MM.1S (cell line): Measurements from ENCODE around the gene DCLRE1C.

Source experiments
- DNase-seq: peaks from one replicate; pipeline ENCODE4 v3.0.0-alpha.2; 2015
- H2AFZ ChIP-seq: fragments of 300-600 bp; sonication (generic); 2 replicates; pipeline ENCODE4 v1.6.0; 2016; ENCODE audit warnings: antibody characterized with exemption, low read length
- H3F3A ChIP-seq: fragments of 300-600 bp; sonication (generic); 2 replicates; pipeline ENCODE4 v1.6.1; 2016; ENCODE audit warnings: mild to moderate bottlenecking, antibody characterized with exemption, low read length, moderate library complexity, mixed read lengths; ENCODE audit not compliant: insufficient read depth
- H3K27ac ChIP-seq: fragments of 300-600 bp; sonication (generic); 2 replicates; pipeline ENCODE4 v1.5.1; 2016; ENCODE audit warnings: mild to moderate bottlenecking, low read length
- H3K27me3 ChIP-seq: fragments of 300-600 bp; sonication (generic); replicated peaks from 2 replicates; pipeline ENCODE4 v1.6.0; 2016; ENCODE audit warnings: low read length; ENCODE audit not compliant: insufficient read depth
- H3K36me3 ChIP-seq: fragments of 300-600 bp; sonication (generic); replicated peaks from 2 replicates; pipeline ENCODE4 v1.6.1; 2016; ENCODE audit warnings: mild to moderate bottlenecking, low read length, mixed read lengths; ENCODE audit not compliant: insufficient read depth
- H3K4me1 ChIP-seq: fragments of 300-600 bp; sonication (generic); 2 replicates; pipeline ENCODE4 v1.6.1; 2016; ENCODE audit warnings: low read length, mixed read lengths
- H3K4me2 ChIP-seq: fragments of 300-600 bp; sonication (generic); 2 replicates; pipeline ENCODE4 v1.6.0; 2016; ENCODE audit warnings: low read depth, low read length
- H3K4me3 ChIP-seq: fragments of 300-600 bp; sonication (generic); 2 replicates; pipeline ENCODE4 v1.5.1; 2016; ENCODE audit warnings: low read length, mixed read lengths
- H3K79me2 ChIP-seq: fragments of 300-600 bp; sonication (generic); 2 replicates; pipeline ENCODE4 v1.6.1; 2016; ENCODE audit warnings: mixed run types, low read length, mixed read lengths
- H3K9ac ChIP-seq: fragments of 300-600 bp; sonication (generic); 2 replicates; pipeline ENCODE4 v1.6.1; 2016; ENCODE audit warnings: low read length, mixed read lengths
- H3K9me2 ChIP-seq: fragments of 300-600 bp; sonication (generic); replicated peaks from 2 replicates; pipeline ENCODE4 v1.6.1; 2016; ENCODE audit warnings: mild to moderate bottlenecking, low read length, mixed read lengths; ENCODE audit not compliant: insufficient read depth
- H3K9me3 ChIP-seq: fragments of 300-600 bp; sonication (generic); replicated peaks from 2 replicates; pipeline ENCODE4 v1.6.1; 2016; ENCODE audit warnings: mild to moderate bottlenecking, low read length, mixed read lengths; ENCODE audit not compliant: insufficient read depth
- H4K20me1 ChIP-seq: fragments of 300-600 bp; sonication (generic); 2 replicates; pipeline ENCODE4 v1.6.1; 2016; ENCODE audit warnings: mild to moderate bottlenecking, low read length, moderate library complexity, mixed read lengths; ENCODE audit not compliant: insufficient read depth
- CTCF ChIP-seq: fragments of 300-600 bp; sonication (generic); IDR thresholded peaks from 2 replicates; pipeline ENCODE4 v1.5.1; 2016; ENCODE audit warnings: antibody characterized with exemption, low read length, mixed read lengths
- EZH2 ChIP-seq: fragments of 300-600 bp; sonication (generic); optimal IDR thresholded peaks from 2 replicates; pipeline ENCODE3; 2017; ENCODE audit warnings: low read depth, mild to moderate bottlenecking, antibody characterized with exemption, low read length, mixed read lengths
- EZH2phosphoT487 ChIP-seq: fragments of 300-600 bp; sonication (generic); IDR thresholded peaks from 2 replicates; pipeline ENCODE4 v1.6.1; 2018; ENCODE audit warnings: antibody characterized with exemption, low read length

The DCLRE1C gene

GRCh38 chr10:14858338-14858960 lies 95.4 kb downstream of the DCLRE1C start:
- H2AFZ ChIP-seq: no peak overlapping the region
- no peak overlapping the region for H3K9ac ChIP-seq
- no peaks in the 10 kb centered on the region for H4K20me1 ChIP-seq
- peaks cover 16% of the 10 kb centered on the region; the same call in 1 of the 2 replicates for H3K4me1 ChIP-seq
- H3K9me3 ChIP-seq: no peaks in the 10 kb centered on the region
- H3K27me3 ChIP-seq: no peaks in the 10 kb centered on the region
- no peak overlapping the region for H3K4me3 ChIP-seq
- DNase-seq: no peak
- no peaks in the 10 kb centered on the region; the same call in 1 of the 2 replicates for H3K36me3 ChIP-seq
- no peaks in the 10 kb centered on the region for H3K9me2 ChIP-seq
- H3K79me2 ChIP-seq: peaks cover 7% of the 10 kb centered on the region; the same call in 1 of the 2 replicates
- TF ChIP-seq EZH2phosphoT487: no peak
- TF ChIP-seq CTCF: no peak
- TF ChIP-seq EZH2: no peak
- no peak overlapping the region for H3K27ac ChIP-seq
- H3F3A ChIP-seq: peaks cover 4% of the 10 kb centered on the region; the same call in 1 of the 2 replicates
- H3K4me2 ChIP-seq: no peak overlapping the region

- Histone ChIP-seq H2AFZ (no peak overlapping the region), H3K9me2 (no peaks in the 10 kb centered on the region), H3K9ac (no peak overlapping the region), H3F3A (no peaks in the 10 kb centered on the region), H3K27me3 (no peaks in the 10 kb centered on the region), H3K4me3 (no peak overlapping the region), H4K20me1 (no peaks in the 10 kb centered on the region), H3K9me3 (no peaks in the 10 kb centered on the region), H3K79me2 (peaks cover 7% of the 10 kb centered on the region; the same call in 1 of the 2 replicates), H3K36me3 (peaks cover 4% of the 10 kb centered on the region; the same call in 1 of the 2 replicates), H3K4me2 (no peak overlapping the region), H3K27ac (no peak overlapping the region), H3K4me1 (peaks cover 16% of the 10 kb centered on the region; the same call in 1 of the 2 replicates)
- no peak for DNase-seq
- TF ChIP-seq EZH2 (no peak), EZH2phosphoT487 (no peak)
These were observed 98.4 kb downstream of the DCLRE1C start for GRCh38 chr10:14855453-14855852.

GRCh38 chr10:14852236-14852635 lies 101.7 kb downstream of the DCLRE1C start:
- H3K4me1 ChIP-seq: no peaks in the 10 kb centered on the region
- no peak overlapping the region for H3K9ac ChIP-seq
- H3K36me3 ChIP-seq: peaks cover 4% of the 10 kb centered on the region; the same call in 1 of the 2 replicates
- TF ChIP-seq CTCF (no peak), EZH2 (no peak), EZH2phosphoT487 (no peak)
- no peak overlapping the region for H3K4me3 ChIP-seq
- H3K27me3 ChIP-seq: no peaks in the 10 kb centered on the region
- H3K9me3 ChIP-seq: no peaks in the 10 kb centered on the region
- H4K20me1 ChIP-seq: peaks cover 4% of the 10 kb centered on the region; the same call in 1 of the 2 replicates
- H2AFZ ChIP-seq: no peak overlapping the region
- H3K27ac ChIP-seq: no peak overlapping the region
- H3F3A ChIP-seq: no peaks in the 10 kb centered on the region
- no peak for DNase-seq
- no peak overlapping the region for H3K4me2 ChIP-seq
- peaks cover 8% of the 10 kb centered on the region; the same call in 1 of the 2 replicates for H3K79me2 ChIP-seq
- no peaks in the 10 kb centered on the region for H3K9me2 ChIP-seq
